Stimulated activated CD4-positive, alpha-beta T cell treated with anti-CD3 and anti-CD28 coated beads, Interleukin-12 subunit alpha, Interleukin-12 subunit beta, amount 100 ng/mL, for 4 hours (primary cell): ENCODE data around the gene PLOD3.

Experiments used
- DNase-seq: peaks from one replicate; pipeline ENCODE4 v3.0.0-alpha.2; 2020

The PLOD3 gene

GRCh38 chr7:101238226-101239182 lies 21.1 kb upstream of the PLOD3 start:
- DNase-seq = no peak

DNA sequence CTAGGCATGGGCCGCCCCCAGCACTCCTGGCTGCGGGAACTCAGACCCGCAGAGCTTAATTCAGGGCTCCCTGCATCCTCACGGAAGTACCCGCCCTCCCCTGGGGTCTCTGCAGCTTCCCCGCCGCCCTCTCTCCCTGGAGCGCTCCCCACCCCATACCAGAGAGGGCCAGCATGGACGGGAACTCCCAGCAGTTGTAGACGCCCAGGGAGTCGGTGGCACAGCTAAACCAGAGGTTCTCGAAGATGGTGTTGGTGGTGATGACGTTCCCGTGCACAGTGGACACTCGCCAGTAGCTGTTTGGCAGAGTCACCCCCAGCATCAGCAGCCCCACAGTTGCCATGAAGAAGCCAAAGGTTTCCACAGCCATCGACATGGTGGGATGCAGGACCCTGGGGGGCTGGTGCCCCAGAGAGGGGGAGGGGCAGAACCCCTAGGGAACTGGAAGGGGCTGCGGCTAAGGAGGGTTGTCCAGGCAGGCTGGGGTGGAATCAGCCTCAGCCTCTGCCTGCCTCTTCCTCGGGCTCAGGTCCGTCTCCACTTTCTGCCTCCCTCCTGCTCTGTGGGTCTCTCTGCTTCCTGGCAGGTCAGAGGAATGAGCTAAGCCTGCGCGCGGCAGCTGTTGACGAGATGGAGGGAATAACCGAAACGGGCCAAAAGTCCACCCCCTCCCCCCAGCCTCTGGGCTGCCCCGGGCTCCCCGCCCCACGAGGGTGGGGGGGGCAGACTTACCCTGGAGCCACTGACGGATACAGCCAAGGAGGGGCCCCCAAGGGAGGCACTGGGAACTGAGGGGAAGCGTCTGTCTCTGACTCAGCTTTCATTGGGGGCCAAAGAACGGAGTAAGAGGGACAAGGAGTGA lies 20.1 kb upstream of the PLOD3 start, which contains the start of gene CLDN15:
TSS of gene CLDN15 (minus strand) at position 597 of the 862 bp plus-strand sequence. CDS start at position 376, 221 bp downstream.
- DNase-seq = no peak

- DNase-seq = no peak
These were observed 19.0 kb upstream of the PLOD3 start for GRCh38 chr7:101236292-101236835.

DNA sequence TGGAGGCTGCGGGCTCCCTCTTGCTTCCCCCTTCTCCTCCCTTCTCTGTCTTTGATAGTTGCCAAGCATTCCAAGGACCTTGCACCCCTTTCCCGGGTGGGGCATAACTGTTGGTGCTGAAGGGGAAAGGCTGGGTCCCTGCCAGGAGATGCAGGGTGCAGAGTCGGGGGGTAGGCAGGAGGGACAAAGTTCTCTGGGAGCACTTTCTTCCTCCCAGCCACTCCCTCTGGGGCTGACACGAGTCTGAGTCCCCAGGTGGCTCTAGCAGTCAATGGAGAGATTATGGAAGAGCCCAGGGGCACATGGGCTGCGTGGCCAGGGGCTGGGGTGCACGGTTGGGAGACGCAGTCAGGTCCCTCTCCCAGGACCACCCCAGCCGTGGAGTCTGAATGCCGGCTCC lies 18.1 kb upstream of the PLOD3 start:
- no peak for DNase-seq

- no peak for DNase-seq
These were observed 17.7 kb upstream of the PLOD3 start for GRCh38 chr7:101235050-101235449.

GRCh38 chr7:101234636-101235035 lies 17.3 kb upstream of the PLOD3 start:
- DNase-seq = no peak

GRCh38 chr7:101233907-101234547 lies 16.6 kb upstream of the PLOD3 start:
- DNase-seq = no peak

GRCh38 chr7:101232141-101232850 lies 14.9 kb upstream of the PLOD3 start:
- no peak for DNase-seq

DNA sequence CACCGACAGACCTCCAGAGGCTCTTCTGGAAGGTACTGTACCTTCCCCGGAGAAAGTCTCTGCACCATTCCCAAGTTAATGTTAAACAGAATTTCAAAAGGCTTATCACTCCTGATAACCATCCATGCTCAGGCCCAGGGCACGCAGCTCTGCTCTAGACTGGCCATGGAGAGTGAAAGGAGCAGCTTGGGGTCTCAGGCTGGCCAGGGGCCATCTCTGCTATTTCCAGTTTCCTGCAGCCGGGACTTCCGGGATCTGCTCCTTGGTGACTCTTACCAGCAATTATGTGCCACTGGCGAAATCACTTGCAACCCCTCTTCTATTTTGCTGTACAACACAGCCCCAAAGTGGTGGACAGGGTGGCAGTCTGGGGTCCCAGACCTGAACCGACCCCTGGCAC lies 14.3 kb upstream of the PLOD3 start:
- DNase-seq = no peak

- DNase-seq = no peak
These were observed 9.3 kb upstream of the PLOD3 start for GRCh38 chr7:101226721-101227120.

GRCh38 chr7:101225650-101226049 lies 8.3 kb upstream of the PLOD3 start:
- no peak for DNase-seq

GRCh38 chr7:101223528-101223927 lies 6.1 kb upstream of the PLOD3 start:
- DNase-seq = no peak

- DNase-seq = no peak
These were observed 5.0 kb upstream of the PLOD3 start for GRCh38 chr7:101222275-101222830.

DNA sequence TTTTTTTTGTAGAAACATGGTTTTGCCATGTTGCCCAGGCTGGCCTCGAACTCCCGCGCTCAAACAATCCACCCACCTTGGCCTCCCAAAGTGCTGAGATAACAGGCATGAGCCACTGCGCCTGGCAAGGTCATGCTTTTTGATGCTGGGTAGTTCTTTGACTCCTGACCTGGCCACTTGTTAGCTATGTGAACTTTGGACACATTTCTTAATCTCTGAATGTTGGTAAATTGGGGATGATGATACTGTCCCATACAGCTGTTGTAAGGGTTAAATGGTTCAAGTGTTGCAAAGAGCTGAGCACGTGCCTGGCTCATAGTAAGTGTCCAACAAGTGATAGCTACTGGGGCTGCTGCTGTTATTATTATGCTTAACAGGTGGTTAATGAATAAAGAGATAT lies 2.9 kb upstream of the PLOD3 start:
- DNase-seq = no peak

GRCh38 chr7:101218236-101219125 lies 1.1 kb upstream of the PLOD3 start:
- DNase-seq = no peak

DNA sequence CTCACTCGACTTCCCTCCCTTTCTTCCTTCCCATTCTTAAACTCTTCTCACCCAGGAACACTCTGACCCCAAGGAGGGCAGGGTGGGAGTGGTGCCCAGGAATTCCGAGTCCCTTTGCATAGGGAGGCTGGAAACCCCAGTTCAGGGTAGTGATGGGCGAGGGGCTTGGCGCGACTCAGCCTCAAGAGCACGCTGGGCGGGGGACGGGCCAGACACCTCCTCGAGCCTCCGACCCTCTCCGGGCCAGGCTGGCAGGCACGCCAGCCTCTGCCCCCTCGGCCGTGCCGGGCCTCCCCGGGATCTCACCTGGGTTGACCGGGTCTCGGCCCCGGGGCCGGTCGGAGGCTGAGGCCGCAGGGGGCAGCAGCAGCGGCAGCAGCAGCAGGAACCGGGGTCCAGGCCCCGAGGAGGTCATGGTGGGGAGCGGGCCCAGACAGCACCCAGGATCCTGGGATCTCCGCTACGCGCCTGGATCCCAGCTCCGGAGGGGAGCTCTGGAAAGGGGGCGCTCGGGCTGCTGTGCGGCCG lies 457 bp downstream of the PLOD3 start:
- no peak for DNase-seq

GRCh38 chr7:101216001-101216859 lies 1.2 kb downstream of the PLOD3 start:
- no peak for DNase-seq

DNA sequence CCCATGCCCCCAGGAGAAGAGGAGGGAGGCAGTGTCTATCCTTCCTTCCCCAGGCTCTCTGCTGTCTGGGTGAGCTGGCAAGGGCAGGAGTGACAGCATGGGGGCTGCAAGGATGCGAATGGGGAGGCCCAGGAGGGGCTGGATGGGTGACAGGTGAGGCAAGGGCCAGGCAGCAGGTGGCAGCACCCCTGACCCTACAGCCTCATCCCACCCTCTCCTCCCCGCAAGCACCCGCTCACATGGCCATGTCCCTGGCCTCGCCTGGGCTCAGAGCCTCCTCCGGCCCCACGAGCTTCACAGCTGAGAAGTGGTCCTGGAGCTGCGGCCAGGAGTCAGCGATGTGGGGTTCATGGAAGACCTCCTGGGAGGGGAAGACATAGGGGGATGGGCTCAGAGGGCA lies 5.4 kb downstream of the PLOD3 start:
- DNase-seq = no peak

DNA sequence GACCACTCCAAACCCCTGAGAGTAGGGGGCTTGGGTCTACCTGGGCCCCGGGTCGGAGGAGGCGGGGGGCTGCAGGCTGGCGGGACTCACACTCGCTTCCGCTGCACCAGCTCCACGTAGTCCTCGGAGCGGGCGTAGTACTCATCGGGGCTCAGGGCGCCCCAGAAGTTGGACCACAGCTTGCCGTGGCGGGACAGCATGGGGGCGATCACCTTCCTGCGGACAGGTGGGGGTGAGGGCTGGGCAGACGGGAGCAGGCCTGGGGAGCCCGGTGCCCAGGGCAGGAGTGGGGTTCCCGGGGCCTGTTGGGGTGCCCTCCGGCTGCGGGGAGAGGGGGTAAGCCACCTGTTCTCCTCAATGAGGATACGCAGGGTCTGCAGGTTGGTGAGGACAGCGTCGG lies 5.9 kb downstream of the PLOD3 start:
- DNase-seq = no peak

GRCh38 chr7:101210143-101210542 lies 7.2 kb downstream of the PLOD3 start:
- no peak for DNase-seq
